HG03469 (cell line): Measurements from ENCODE around the gene SPAAR.
"Not testable (repeated sequence)": the region's sequence is repeated elsewhere in the genome, so short reads cannot be mapped to it uniquely, and the experiment has no call there.

Experiments
- ATAC-seq: cut with Tn5 transposase; IDR thresholded peaks from one replicate; pipeline ENCODE4 v1.9.1; 2021; ENCODE audit warnings: mild to moderate bottlenecking, moderate library complexity, moderate number of reproducible peaks; ENCODE audit not compliant: unreplicated experiment

SPAAR gene

DNA sequence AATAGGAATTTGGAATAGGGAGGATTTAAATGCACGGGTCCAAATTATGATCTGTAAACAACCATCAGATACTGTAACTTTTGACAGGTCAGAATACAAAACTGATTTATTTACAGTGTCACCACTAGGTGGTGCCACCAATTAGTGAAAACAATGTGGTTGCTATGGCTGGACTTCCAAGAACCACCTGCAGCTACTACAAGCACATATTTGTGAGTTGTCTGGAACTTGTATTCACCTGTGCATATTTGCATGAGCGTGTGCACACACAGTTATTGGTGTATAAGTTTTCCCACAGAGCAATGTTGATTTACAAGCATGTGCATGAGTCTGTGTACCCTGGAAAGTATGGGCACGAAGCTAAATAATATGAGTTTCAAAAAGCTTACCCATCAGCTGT is 6.2 kb upstream of the SPAAR start:
- no peak for ATAC-seq

DNA sequence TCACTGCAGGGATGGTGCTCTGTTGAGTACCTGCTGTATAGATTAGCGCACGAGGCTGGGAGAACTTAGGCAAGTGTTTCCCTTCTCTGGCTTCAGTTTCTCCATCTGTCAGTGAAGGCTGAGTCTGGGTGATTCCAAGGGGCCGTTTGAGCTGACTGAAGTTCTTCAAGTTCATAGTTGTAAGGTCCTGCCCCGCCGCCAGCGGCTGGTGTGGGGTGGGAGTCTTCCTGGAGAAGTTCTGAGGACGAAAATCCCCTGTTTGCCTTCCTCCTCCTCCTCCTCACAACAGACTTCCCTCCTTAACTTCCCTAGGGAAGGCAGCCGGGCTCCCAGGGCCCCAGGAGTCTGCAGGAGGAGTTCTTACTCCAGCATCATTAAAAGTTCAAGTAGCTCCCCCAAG is 5.0 kb upstream of the SPAAR start:
- ATAC-seq: no peak

DNA sequence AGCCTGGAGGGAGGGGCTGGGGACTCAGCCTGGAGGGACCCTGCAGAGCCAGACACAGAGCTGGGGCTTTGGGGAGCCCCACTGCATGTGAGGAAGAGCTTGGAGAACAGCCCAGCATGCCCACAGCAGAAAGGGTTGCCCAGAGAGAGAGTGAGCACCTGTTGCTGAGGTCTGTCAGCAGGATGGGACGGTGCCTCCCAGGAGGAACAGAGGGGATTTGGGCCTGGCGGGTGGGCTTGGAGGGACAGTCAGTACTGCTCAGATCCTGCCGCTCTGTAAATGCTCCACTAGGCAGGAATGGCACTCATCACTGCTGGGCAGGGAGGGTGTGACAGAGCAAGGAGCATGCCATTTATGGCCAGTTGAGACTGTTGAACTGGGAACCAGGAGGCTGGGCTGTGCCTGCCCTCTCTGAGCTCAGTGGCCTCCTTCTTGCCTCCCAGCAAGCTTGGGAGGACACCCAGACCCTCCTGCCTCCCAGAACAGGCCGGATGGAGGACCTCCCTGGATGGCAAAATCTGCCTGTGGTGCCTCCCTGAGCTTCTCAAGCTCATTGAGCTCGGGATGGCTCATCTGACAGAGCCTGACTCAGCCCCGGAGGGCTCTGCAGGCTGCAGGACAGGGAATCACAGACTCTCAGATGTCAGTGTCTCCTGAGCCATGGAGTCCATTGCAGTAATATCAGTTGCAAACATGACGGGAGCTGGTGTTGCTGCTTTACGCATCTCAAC is 4.1 kb upstream of the SPAAR start:
- no peak for ATAC-seq

DNA sequence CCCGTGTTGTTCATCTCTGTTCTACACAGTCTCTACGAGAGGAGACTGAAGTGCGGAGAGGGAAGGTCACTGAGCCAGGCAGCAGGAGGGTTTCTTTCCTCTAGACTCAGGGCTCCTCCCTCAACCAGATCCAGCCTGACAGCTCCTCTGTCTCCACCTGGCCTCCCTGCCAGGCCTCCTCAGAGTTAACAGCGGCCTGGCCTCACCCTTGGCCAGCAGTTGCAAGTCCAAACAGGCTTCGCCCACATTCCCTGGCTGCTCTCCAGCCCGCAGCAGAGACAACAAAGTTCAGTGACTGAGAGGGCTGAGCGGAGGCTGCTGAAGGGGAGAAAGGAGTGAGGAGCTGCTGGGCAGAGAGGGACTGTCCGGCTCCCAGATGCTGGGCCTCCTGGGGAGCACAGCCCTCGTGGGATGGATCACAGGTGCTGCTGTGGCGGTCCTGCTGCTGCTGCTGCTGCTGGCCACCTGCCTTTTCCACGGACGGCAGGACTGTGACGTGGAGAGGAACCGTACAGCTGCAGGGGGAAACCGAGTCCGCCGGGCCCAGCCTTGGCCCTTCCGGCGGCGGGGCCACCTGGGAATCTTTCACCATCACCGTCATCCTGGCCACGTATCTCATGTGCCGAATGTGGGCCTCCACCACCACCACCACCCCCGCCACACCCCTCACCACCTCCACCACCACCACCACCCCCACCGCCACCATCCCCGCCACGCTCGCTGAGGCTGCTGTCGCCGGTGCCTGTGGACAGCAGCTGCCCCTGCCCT is 3.2 kb upstream of the SPAAR start, which contains the start of gene HRCT1:
TSS of gene HRCT1 (plus strand) at position 291 of the 768 bp plus-strand sequence. CDS start at position 377, 86 bp downstream.
- no peak for ATAC-seq

DNA sequence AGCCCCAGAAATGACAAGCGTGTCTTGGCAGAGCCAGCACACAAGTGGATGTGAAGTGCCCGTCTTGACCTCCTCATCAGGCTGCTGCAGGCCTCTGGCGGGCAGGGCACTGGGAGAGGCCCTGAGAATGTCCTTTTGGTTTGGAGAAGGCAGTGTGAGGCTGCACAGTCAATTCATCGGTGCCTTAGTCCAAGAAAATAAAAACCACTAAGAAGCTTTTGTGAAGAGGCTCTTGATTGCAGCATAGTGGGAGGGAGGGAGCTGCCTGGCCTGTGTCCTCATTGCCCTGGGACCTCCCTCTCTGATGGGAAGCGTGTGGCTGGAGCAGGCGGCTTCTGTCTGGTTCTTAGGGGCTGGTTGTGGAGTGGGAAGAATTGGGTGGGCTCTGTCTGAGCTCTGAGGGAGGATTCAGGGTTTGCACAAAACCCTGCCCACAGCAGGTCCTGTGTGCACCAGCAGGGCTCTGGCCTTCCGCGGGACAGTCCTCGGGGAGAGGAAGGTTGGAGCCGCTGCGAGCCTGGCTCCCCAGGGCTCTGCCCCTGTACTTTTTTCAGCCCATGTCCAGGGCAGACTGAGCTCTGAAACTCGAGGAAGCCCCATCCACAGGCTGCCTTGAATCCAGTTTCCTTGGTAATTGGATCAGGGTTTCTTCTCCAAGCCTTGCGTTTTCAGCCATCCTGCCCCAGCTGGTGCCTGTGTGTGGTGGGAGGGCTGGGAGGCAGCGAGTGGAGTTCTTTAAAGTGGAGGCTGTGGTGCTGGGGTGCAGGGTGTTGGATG is 2.2 kb upstream of the SPAAR start:
- ATAC-seq: no peak

DNA sequence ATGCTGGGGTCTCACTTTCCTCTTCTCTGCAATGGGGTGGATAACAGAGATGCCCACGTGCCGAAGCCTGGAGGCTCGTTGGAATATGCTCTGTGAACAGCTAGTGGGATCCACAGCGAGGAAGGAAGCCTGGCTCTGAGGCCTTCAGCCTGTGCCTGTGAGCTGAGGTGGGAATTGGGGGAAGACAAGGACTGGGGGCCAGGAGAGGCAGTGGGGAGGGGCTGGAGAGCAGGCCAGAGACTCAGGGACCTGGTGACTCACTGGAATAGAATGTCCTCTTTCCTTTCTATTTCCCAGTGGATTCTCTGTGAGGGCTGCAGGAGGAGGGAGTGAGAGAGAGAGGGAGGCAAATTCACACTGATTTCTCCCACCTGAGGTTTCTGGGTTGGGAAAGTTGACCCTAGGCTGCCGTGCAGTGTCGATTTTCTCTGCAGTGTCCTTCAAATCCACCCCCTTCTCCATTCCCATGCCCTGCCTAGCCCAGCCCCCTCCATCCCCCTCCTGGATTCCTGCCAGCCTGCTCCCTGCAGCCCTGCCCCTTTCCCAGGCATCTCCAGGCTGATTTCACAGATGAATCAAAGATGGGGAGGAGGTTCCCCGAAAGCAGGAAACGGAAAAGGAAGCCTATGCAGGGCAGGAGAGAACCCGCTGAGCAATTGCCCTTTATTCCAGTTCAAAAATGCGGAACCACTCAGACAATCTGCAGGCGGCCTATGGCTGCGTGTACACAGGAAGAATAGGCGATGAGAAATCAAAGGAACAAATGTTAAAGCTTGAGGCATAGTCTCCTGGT is 1.4 kb upstream of the SPAAR start:
- ATAC-seq: no peak

DNA sequence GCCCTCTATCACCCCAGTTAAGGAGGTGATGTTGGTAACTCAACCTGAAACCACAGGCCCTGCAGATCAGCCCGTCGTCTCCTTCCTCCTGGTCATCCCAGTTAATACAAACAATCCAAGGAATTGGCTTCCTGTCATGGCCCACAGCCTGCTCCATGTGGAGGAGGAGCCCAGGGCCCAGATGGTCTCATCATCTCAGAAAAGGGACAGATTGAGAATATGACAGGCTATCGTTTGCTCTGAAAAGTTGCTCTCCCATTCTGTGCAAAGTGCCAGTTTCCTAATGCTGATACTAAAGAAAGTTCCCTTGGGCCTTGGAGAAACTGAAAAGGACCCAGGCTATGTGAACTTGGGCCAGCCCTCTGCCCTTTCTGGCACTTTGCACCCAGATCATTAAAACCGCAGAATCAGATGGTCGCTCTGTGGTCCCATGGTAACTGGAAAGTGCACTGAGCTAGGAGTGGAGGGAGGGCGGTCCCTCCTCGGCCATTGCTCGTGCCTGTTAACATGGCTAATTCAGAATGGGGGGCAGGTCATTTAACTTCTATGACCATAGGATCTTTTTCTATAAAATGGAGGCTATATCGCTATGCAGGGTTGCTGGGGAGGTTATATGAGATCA is 675 bp upstream of the SPAAR start:
- no peak for ATAC-seq

DNA sequence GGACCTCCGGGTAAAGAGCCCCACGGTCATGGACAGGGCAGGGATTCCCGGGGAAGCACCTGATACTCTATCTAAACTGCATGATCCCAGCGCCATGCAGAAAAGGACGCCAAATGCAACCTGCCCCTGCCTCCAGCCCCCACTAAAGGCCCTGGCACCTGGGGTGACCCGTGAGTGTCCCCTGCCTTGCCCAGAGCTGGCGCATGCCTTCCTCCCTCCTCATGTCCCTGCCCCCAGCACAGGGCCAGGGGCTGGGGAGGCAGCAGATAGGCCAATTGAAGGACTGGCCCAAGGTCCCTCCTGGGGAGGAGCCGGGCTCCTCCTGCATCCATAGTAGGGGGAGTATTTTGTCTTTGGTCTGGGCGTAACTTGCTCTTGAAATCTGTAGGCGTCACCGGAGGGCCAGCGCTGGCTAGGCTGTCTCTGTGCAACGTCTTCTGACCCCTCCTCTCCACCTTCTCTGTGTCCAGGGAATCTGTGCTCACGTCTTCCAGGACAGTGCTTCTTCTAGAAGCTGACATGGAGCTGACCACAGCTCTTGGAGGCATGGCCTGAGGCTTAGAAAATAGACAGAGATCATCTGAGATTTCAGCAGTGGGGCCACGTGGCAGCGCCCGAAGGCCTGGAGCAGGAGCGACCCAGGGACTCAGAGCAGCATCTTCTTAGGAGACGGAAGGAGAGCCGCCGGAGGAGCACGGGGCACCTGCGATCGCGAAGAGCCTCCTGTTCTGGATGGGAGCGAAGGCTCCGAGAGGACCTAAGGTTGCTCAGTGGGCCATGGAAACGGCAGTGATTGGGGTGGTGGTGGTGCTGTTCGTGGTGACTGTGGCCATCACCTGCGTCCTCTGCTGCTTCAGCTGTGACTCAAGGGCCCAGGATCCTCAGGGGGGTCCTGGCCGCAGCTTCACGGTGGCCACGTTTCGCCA is 660 bp downstream of the SPAAR start:
- no peak for ATAC-seq

DNA sequence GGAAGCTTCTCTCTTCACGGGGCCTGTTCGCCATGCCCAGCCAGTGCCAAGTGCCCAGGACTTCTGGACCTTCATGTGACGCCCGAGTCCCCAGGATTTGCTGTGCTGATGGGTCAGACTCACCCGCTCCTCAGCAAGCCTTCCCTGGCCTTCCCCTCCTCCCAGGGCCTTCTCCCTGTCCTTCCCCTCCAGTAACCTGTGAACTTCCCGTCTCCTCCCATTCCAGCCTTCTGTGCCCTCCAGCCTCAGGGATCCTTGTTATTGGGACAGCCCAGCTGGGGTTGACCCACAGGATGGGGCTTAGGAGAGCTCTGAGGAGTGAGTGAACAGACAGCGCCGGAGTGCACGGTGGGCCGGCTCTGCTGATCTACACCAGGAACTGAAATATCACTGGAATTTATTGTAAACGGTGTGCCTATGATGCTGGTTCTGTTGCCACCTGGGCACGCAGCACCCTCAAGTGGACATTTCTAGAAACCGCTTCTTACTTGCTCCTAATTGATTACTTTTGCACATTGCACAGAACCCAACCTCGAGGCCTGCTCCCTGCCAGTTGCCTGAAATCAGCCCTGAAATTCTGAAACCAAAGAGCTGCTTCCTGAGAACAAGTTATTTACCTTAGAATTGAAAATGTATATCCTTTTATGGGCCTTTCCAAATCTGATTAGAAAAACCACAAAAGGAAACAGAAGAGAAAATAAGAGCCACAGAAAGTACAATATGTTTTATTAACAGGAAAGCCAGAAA is 1.5 kb downstream of the SPAAR start:
- ATAC-seq: no peak

DNA sequence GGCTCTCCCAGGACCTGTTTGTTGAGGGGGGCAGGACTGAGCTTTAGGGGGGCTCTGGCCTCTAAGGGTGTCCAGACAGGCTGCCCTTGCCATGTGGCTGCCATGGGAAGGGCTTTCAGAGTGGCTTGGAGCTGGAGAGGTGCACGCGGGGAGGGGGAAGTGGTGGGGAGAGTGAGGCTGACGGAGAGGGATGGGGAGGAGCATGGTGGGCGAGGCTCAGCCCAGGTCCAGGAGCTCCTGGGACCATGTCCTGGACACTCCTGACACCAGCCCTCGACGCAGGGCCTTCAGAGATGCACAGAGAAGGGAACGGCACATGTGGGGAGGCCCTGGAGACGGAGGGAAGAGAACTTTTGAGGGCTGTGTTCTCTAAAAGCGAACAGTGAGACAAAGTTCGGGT is 2.4 kb downstream of the SPAAR start:
- ATAC-seq: no peak

DNA sequence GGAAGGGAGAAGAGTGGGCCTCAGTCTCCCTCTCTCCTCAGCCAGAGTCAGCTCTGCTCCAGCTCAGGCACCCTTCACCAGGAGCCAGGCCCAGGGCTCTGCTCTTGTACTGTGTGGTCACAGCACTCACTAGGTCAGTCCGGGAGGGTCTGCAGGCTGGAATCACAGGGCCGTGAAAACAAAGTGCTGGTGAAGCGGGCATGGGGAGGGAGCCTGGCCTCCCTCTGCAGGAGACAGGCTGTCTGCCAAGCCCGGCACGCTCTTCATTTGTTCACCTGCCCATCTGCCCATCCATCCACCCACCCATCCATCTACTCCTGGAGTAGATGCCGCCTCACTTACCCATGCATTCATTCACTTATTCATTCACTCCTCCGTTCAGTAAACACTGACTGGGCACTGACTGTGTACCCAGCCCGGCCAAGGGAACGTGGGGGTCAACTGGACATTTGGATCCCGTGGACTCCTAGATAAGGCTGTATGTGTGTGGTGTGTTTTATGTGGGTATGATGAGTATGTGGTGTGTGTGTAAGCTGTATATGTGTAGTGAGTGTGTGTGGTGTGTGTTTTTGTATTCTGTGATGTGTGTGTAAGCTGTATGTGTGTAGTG is 3.6 kb downstream of the SPAAR start:
- no peak for ATAC-seq

DNA sequence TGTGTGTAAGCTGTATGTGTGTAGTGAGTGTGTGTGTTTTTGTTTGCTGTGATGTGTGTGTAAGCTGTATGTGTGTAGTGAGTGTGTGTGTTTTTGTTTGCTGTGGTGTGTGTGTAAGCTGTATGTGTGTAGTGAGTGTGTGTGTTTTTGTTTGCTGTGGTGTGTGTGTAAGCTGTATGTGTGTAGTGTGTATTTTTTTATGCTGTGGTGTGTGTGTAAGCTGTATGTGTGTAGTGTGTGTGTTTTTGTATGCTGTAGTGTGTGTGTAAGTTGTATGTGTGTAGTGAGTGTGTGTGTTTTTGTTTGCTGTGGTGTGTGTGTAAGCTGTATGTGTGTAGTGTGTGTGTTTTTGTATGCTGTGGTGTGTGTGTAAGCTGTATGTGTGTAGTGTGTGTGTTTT is 4.1 kb downstream of the SPAAR start:
- not testable (repeated sequence) for ATAC-seq

DNA sequence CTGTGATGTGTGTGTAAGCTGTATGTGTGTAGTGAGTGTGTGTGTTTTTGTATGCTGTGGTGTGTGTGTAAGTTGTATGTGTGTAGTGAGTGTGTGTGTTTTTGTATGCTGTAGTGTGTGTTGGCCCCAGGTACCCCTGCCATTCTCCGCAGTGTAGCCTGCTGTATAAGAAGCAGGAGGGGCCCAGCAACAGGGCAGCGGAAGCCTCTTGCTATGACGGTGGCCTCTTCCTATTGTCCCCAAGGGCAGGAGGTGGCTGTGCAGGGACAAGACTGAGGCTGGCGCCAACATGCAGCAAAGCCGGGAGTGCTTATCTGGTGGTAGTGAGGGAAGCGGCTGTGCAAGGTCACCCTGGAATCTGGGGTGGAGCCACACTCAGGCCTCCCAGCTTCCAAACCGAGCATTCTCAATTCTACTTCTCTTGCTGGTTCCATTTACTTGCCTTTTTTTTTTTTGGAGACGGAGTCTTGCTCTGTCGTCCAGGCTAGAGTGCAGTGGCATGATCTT is 5.1 kb downstream of the SPAAR start:
- ATAC-seq: no peak

DNA sequence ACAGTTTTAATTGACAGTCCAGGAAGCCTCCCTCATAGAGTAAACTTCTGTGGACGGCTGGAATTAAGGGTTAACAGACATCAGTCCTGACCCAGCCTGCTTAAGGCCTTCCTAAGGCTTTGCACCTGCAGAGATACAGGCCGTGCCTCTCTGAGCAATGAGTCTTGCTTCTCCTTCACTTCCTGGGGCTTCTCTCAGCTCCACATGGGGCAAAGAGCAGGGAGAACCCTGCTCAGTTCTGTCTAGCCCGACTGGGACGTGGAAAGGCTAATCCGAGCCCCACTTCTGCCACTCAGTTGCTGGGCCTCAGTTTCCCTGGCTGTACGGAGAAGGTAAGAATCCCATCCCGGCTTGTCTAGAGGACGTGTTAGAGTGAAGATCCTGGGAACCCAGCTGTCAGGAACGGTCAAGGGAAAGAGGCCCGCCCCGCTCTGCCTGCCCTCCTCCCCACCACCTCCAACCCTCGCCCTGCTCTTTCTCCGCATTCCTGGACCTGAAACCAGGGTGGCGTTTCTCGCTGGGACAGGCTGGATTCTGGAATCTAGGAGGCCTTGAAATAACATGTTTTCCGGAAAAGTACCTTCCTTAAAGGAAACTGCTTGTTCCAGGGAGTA is 6.5 kb downstream of the SPAAR start:
- no peak for ATAC-seq

DNA sequence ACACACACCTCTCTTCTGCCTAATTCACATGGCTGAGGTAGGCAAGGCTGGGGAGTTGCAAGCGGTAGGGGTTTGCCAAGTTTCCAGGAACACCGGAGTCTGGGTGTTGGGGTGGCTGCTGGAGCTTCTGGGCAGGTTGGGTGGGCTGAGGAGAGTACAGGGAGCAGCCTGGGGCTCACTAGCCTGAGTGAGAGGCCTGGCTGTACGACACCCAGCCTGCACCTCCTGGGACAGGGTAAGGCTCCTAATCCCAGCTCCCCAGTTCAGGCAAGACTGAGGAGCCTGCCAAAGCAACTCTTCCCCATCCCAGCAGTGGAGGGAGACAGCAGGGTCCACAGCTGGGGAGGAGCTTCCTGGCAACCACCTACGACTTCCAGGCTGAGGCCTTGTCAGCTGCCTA is 8.0 kb downstream of the SPAAR start:
- ATAC-seq: no peak

DNA sequence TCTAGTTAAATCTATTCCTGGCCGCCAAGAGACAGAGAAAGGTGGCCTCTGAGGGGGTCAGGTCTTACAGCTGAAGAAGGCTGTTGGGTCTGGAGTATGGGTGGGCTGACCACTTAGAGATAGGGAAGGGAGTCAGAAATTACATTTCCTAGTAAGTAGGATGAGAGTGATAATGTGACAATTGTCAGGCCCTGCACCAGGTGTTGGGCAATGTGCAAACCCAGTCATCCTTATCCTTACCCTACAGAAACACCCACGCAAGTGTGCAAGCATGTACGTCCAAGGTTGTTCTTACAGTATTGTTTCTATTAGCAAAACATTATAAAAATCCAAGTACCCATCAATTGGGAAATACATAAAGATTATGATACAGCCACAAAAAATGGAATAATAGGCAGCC is 9.5 kb downstream of the SPAAR start:
- ATAC-seq: no peak

DNA sequence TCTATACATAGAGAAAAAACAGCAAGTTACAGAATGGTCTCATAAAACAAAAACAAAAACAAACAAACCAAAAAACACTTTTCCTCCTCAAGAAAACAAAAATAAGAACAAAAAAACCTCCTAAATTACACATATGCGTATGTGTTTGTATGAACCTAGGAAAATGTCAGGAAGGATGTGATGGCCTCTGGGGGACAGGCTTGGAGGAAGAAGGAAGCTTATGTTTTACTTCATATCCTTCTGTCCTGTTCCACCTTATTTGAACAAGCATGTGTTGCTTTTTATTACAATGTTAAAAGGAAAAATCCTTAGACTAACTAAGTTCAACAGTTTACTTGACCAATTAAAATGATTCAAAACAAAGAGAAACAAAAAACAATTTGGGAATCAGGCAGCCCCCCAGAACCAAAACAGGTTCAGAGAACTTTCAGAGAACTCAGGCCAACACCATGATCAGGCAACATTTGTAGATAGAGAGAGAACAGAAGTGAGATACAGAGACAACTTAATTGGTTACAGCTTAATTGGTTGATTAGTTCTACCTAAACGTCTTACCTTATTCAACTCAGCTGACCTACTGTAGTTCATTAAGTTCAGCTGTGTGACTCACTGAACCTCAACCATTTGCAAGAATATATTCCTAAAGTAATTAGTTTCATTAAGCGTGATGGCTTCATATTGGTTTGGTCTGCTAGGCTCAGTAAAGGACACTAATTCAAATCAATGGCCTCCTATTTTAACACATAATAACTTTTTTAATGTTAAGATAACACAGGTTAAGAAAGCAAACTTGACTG is 10.1 kb downstream of the SPAAR start:
- ATAC-seq: no peak
